ES-I3 (cell line): ENCODE data around the gene CYP26B1.
"Not testable (repeated sequence)": the region's sequence is repeated elsewhere in the genome, so short reads cannot be mapped to it uniquely, and the experiment has no call there.

Experiments
- H3K36me3 ChIP-seq: 2 replicates; pipeline ENCODE4 v1.6.1; 2013; ENCODE audit warnings: mild to moderate bottlenecking, low read length, control low read depth, moderate library complexity; ENCODE audit not compliant: insufficient read depth
- H3K4me1 ChIP-seq: 2 replicates; pipeline ENCODE4 v1.6.1; 2013; ENCODE audit warnings: mild to moderate bottlenecking, control low read depth, low read length; ENCODE audit not compliant: insufficient read depth
- H3K9ac ChIP-seq: 2 replicates; pipeline ENCODE4 v1.6.1; 2013; ENCODE audit warnings: low read depth, mild to moderate bottlenecking, low read length, moderate library complexity
- H3K9me3 ChIP-seq: 2 replicates; pipeline ENCODE4 v1.6.1; 2013; ENCODE audit warnings: mild to moderate bottlenecking, low read length, moderate library complexity; ENCODE audit not compliant: control insufficient read depth, insufficient read depth

Gene CYP26B1

GRCh38 chr2:72086871-72087633 lies 60.6 kb downstream of the CYP26B1 start:
- not testable (repeated sequence) for H3K36me3 ChIP-seq, H3K9me3 ChIP-seq, H3K9ac ChIP-seq, H3K4me1 ChIP-seq

- no peaks in the 10 kb centered on the region for H3K4me1 ChIP-seq
- no peaks in the 10 kb centered on the region for H3K9me3 ChIP-seq
- H3K9ac ChIP-seq = no peak overlapping the region
- H3K36me3 ChIP-seq = no peaks in the 10 kb centered on the region; the same call in 1 of the 2 replicates
Measured at GRCh38 chr2:72085513-72085912, 62.1 kb downstream of the CYP26B1 start.

- H3K9me3 ChIP-seq = no peaks in the 10 kb centered on the region
- no peaks in the 10 kb centered on the region for H3K4me1 ChIP-seq
- H3K9ac ChIP-seq = no peak overlapping the region
- no peaks in the 10 kb centered on the region; the same call in 1 of the 2 replicates for H3K36me3 ChIP-seq
Measured at GRCh38 chr2:72085036-72085435, 62.6 kb downstream of the CYP26B1 start.

- Histone ChIP-seq H3K9ac (no peak overlapping the region), H3K9me3 (no peaks in the 10 kb centered on the region), H3K4me1 (no peaks in the 10 kb centered on the region), H3K36me3 (no peaks in the 10 kb centered on the region; the same call in 1 of the 2 replicates)
Measured at GRCh38 chr2:72084584-72084976, 63.1 kb downstream of the CYP26B1 start.

- no peak overlapping the region for H3K9ac ChIP-seq
- no peaks in the 10 kb centered on the region; the same call in 1 of the 2 replicates for H3K36me3 ChIP-seq
- H3K4me1 ChIP-seq = no peaks in the 10 kb centered on the region
- H3K9me3 ChIP-seq = no peaks in the 10 kb centered on the region
Measured at GRCh38 chr2:72083751-72084583, 63.7 kb downstream of the CYP26B1 start.

- no peaks in the 10 kb centered on the region for H3K4me1 ChIP-seq
- H3K9me3 ChIP-seq = no peaks in the 10 kb centered on the region
- no peaks in the 10 kb centered on the region; the same call in 1 of the 2 replicates for H3K36me3 ChIP-seq
- H3K9ac ChIP-seq = no peak overlapping the region
Measured at GRCh38 chr2:72082887-72083286, 64.8 kb downstream of the CYP26B1 start.

GRCh38 chr2:72082021-72082601 lies 65.6 kb downstream of the CYP26B1 start:
- Histone ChIP-seq H3K9ac (no peak overlapping the region), H3K36me3 (no peaks in the 10 kb centered on the region; the same call in 1 of the 2 replicates), H3K4me1 (no peaks in the 10 kb centered on the region), H3K9me3 (no peaks in the 10 kb centered on the region)

GRCh38 chr2:72081451-72081850 lies 66.2 kb downstream of the CYP26B1 start:
- no peaks in the 10 kb centered on the region for H3K9me3 ChIP-seq
- H3K36me3 ChIP-seq = no peaks in the 10 kb centered on the region; the same call in 1 of the 2 replicates
- no peaks in the 10 kb centered on the region for H3K4me1 ChIP-seq
- H3K9ac ChIP-seq = no peak overlapping the region

- Histone ChIP-seq H3K9me3 (no peaks in the 10 kb centered on the region), H3K9ac (no peak overlapping the region), H3K36me3 (no peaks in the 10 kb centered on the region; the same call in 1 of the 2 replicates), H3K4me1 (no peaks in the 10 kb centered on the region)
Measured at GRCh38 chr2:72080286-72081145, 67.1 kb downstream of the CYP26B1 start.
